Activated CD8-positive, alpha-beta T cell treated with anti-CD3 and anti-CD28 coated beads for 36 hours (primary cell): ENCODE results near the gene MPL. TPM values are rescaled to one million over a fixed set of nuclear protein-coding genes. Genes with fewer than 3 reads are reported as not detected.

Experiments used
- ATAC-seq: fragments of 200-7000 bp; cut with Tn5 transposase; one replicate; pipeline ENCODE4 v1.10.0; 2021; ENCODE audit warnings: mild to moderate bottlenecking, moderate library complexity
- CTCF ChIA-PET: fragments of 350-600 bp; sonication (Branson Sonifier 250); formaldehyde crosslinking; loops from one replicate; lab custom pipeline; 2021; ENCODE audit warnings: antibody characterized with exemption; lab: Charles Lee
- POLR2A ChIA-PET: fragments of 350-600 bp; sonication (Branson Sonifier 250); formaldehyde crosslinking; loops from one replicate; lab custom pipeline; 2021; ENCODE audit warnings: antibody characterized with exemption; lab: Charles Lee
- DNase-seq: peaks from one replicate; pipeline ENCODE4 v3.0.0-alpha.2; 2020
- H3K27ac Mint-ChIP-seq: one replicate; pipeline ENCODE4 v1.8.0; 2021; ENCODE audit warnings: mild to moderate bottlenecking, mixed read lengths
- H3K27me3 Mint-ChIP-seq: one replicate; pipeline ENCODE4 v1.8.0; 2021; ENCODE audit warnings: mixed read lengths
- H3K36me3 Mint-ChIP-seq: one replicate; pipeline ENCODE4 v1.8.0; 2021; ENCODE audit warnings: low read depth, mixed read lengths
- H3K4me1 Mint-ChIP-seq: one replicate; pipeline ENCODE4 v1.8.0; 2021; ENCODE audit warnings: low read depth, mixed read lengths
- H3K4me3 Mint-ChIP-seq: one replicate; pipeline ENCODE4 v1.8.0; 2021; ENCODE audit warnings: mild to moderate bottlenecking, moderate library complexity, mixed read lengths
- H3K9me3 Mint-ChIP-seq: one replicate; pipeline ENCODE4 v1.8.0; 2021; ENCODE audit warnings: mixed read lengths
- CTCF ChIP-seq: fragments of 200-600 bp; IDR thresholded peaks from one replicate; pipeline ENCODE4 v1.8.0; 2022; ENCODE audit warnings: antibody characterized with exemption, mild to moderate bottlenecking
- intact Hi-C: fragments of 100-400 bp; cut with micrococcal nuclease; formaldehyde crosslinking; loops from one replicate; pipeline ENCODE4 v1.10.0; 2022
- total RNA-seq, 2 experiments: library from RNA; stranded (reverse); gene quantifications; one replicate each; pipeline ENCODE4 v1.2.3, GENCODE V29; 2021

Gene MPL
- total RNA-seq, 2 experiments from 2014 or later, result not detected

- Mint-ChIP-seq H3K27ac (no peak overlapping the region), H3K4me1 (peaks cover 14% of the 10 kb centered on the region), H3K27me3 (peaks cover 1% of the 10 kb centered on the region), H3K4me3 (no peak overlapping the region), H3K36me3 (no peaks in the 10 kb centered on the region), H3K9me3 (no peaks in the 10 kb centered on the region)
- POLR2A ChIA-PET, result interaction anchor here (0.8 kb wide), 1 partner anchor 8 kb away, joined by 3 read pairs; the partner anchor contains the start of gene C1orf210
- no peak for TF ChIP-seq CTCF
- intact Hi-C loops, result no loop called here
- ATAC-seq (no peak), DNase-seq (no peak)
- CTCF ChIA-PET, result interaction anchor here (4.2 kb wide), 1 partner anchor 122 kb away, joined by 10 read pairs; no protein-coding TSS in a partner anchor
These were observed 44.4 kb upstream of the MPL start for GRCh38 chr1:43293176-43293575.

- Mint-ChIP-seq H3K27ac (peak overlapping the region; percentile 19), H3K4me3 (no peak overlapping the region), H3K27me3 (no peaks in the 10 kb centered on the region), H3K4me1 (peaks cover 14% of the 10 kb centered on the region), H3K36me3 (no peaks in the 10 kb centered on the region), H3K9me3 (no peaks in the 10 kb centered on the region)
- ATAC-seq, result no peak
- no peak for DNase-seq
- no peak for TF ChIP-seq CTCF
- ChIA-PET CTCF (interaction anchor here (1.5 to 4.2 kb wide), 2 partner anchors 8 to 121 kb away, joined by 4 to 10 read pairs; partner anchors contain the start of gene C1orf210), POLR2A (interaction anchor here (0.8 kb wide), 1 partner anchor 9 kb away, joined by 3 read pairs; the partner anchor contains the start of gene C1orf210)
- intact Hi-C loops, result no loop called here
These were observed 43.5 kb upstream of the MPL start for GRCh38 chr1:43293896-43294760.

GRCh38 chr1:43294761-43295160 is 42.9 kb upstream of the MPL start:
- Mint-ChIP-seq H3K27me3 (no peaks in the 10 kb centered on the region), H3K9me3 (no peaks in the 10 kb centered on the region), H3K27ac (no peak overlapping the region), H3K4me3 (no peak overlapping the region), H3K36me3 (no peaks in the 10 kb centered on the region), H3K4me1 (peaks cover 14% of the 10 kb centered on the region)
- DNase-seq (no peak), ATAC-seq (no peak)
- intact Hi-C loops, result no loop called here
- no peak for TF ChIP-seq CTCF
- ChIA-PET POLR2A (no interaction called here), CTCF (interaction anchor here (1.5 to 4.2 kb wide), 2 partner anchors 9 to 120 kb away, joined by 4 to 10 read pairs; partner anchors contain the start of gene C1orf210)

- TF ChIP-seq CTCF, result no peak
- Mint-ChIP-seq H3K4me1 (peaks cover 14% of the 10 kb centered on the region), H3K27me3 (no peaks in the 10 kb centered on the region), H3K9me3 (no peaks in the 10 kb centered on the region), H3K36me3 (no peaks in the 10 kb centered on the region), H3K27ac (peak overlapping the region; percentile 64), H3K4me3 (no peak overlapping the region)
- no peak for ATAC-seq
- intact Hi-C loops, result no loop called here
- CTCF ChIA-PET, result interaction anchor here (1.5 kb wide), 1 partner anchor 11 kb away, joined by 4 read pairs; the partner anchor contains the start of gene C1orf210
- no peak for DNase-seq
- POLR2A ChIA-PET, result no interaction called here
These were observed 41.4 kb upstream of the MPL start for GRCh38 chr1:43296207-43296606.

- H3K4me1 Mint-ChIP-seq, result peaks cover 14% of the 10 kb centered on the region
- intact Hi-C loops, result no loop called here
- no peaks in the 10 kb centered on the region for H3K9me3 Mint-ChIP-seq
- no peaks in the 10 kb centered on the region for H3K36me3 Mint-ChIP-seq
- no peak for TF ChIP-seq CTCF
- POLR2A ChIA-PET, result no interaction called here
- H3K27me3 Mint-ChIP-seq, result no peaks in the 10 kb centered on the region
- DNase-seq (no peak), ATAC-seq (no peak)
- H3K27ac Mint-ChIP-seq, result no peak overlapping the region
- CTCF ChIA-PET, result no interaction called here
- no peak overlapping the region for H3K4me3 Mint-ChIP-seq
These were observed 39.6 kb upstream of the MPL start for GRCh38 chr1:43298055-43298454.
